GOT3 (cell line): ENCODE data around the gene TIMELESS.
A peak's percentile ranks its signal among the peaks of the same experiment; 100 is the strongest.
"Not testable (repeated sequence)": the region's sequence is repeated elsewhere in the genome, so short reads cannot be mapped to it uniquely, and the experiment has no call there.

Source experiments
- DNase-seq: peaks from one replicate; lab custom pipeline; 2025; ENCODE audit warnings: mixed read lengths; lab: John Stamatoyannopoulos, UW

The TIMELESS gene

GRCh38 chr12:56448860-56449621 lies at the start of gene TIMELESS:
Gene TIMELESS, minus strand, starts transcription at chr12:56449426. Its CDS starts 15,256 bp downstream, at chr12:56434170.
- DNase-seq = peak; percentile 74

GRCh38 chr12:56498126-56498902 lies 49.1 kb upstream of the TIMELESS start:
- not testable (repeated sequence) for DNase-seq

GRCh38 chr12:56496704-56497103 lies 47.5 kb upstream of the TIMELESS start:
- DNase-seq = not testable (repeated sequence)

GRCh38 chr12:56494481-56494880 lies 45.3 kb upstream of the TIMELESS start:
- DNase-seq = not testable (repeated sequence)

GRCh38 chr12:56494106-56494415 lies 44.8 kb upstream of the TIMELESS start:
- not testable (repeated sequence) for DNase-seq

- not testable (repeated sequence) for DNase-seq
Measured at GRCh38 chr12:56493409-56494105, 44.3 kb upstream of the TIMELESS start.

GRCh38 chr12:56490360-56490759 lies 41.1 kb upstream of the TIMELESS start:
- DNase-seq = no peak

GRCh38 chr12:56488041-56488955 lies 39.1 kb upstream of the TIMELESS start, which contains the start of gene GLS2:
Gene GLS2, minus strand, starts transcription at chr12:56488161. Its CDS starts 43 bp downstream, at chr12:56488118.
- no peak for DNase-seq

- no peak for DNase-seq
Measured at GRCh38 chr12:56487448-56488040, 38.3 kb upstream of the TIMELESS start.

- no peak for DNase-seq
Measured at GRCh38 chr12:56486694-56487093, 37.5 kb upstream of the TIMELESS start.

GRCh38 chr12:56484566-56484965 lies 35.3 kb upstream of the TIMELESS start:
- no peak for DNase-seq

- no peak for DNase-seq
Measured at GRCh38 chr12:56479625-56480024, 30.4 kb upstream of the TIMELESS start.

GRCh38 chr12:56477521-56478225 lies 28.4 kb upstream of the TIMELESS start:
- DNase-seq = no peak

- no peak for DNase-seq
Measured at GRCh38 chr12:56476972-56477432, 27.8 kb upstream of the TIMELESS start.

- no peak for DNase-seq
Measured at GRCh38 chr12:56476143-56476542, 26.9 kb upstream of the TIMELESS start.

- DNase-seq = no peak
Measured at GRCh38 chr12:56474389-56474788, 25.2 kb upstream of the TIMELESS start.

GRCh38 chr12:56469007-56469930 lies 20.0 kb upstream of the TIMELESS start:
- no peak for DNase-seq

GRCh38 chr12:56468216-56469006 lies 19.2 kb upstream of the TIMELESS start, which contains the start of gene SPRYD4:
Gene SPRYD4, plus strand, starts transcription at chr12:56468578. Its CDS starts 14 bp downstream, at chr12:56468592.
- peak; percentile 58 for DNase-seq
